ENCODE measurements around the gene MRPS27. TPM values are rescaled to one million over a fixed set of nuclear protein-coding genes. Genes with fewer than 3 reads are reported as not detected.

Gene MRPS27
- total and polyA plus RNA-seq, 2 of the 4 experiments (the other 2 are of a cell fraction): 46.9 to 90.5 TPM

DNA sequence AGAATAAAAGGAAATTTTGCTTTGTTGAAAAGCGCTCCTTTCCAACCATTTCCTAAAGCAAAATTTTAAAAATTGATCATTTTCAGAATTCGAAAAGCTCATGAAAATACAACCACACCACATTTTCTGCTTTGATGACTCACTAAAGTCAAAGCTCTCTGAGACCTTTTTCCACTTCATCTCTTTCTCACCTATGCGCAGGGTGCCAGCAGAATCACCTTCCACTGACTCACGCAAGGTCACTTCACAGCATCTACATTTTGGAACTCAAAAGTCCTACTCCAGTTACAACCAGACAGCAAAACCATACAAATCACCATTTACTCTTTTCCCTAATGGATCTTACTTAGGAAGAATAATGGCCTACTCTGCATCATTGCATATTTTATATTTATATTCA lies 106.6 kb downstream of the MRPS27 start:
- Histone ChIP-seq H3K79me1 (ENCODE audit: low read depth in 1 of 2, low read length in 2 of 2) (peaks cover 0 to 21% of the 10 kb centered on the region in 2 experiments; a peak in 2 of 4 replicates), H3K9me1 (ENCODE audit: insufficient read depth, low read length) (peaks cover 10% of the 10 kb centered on the region; the same call in 1 of the 2 replicates), H3K4ac (ENCODE audit: low read depth, low read length) (no peak overlapping the region), H4K8ac (ENCODE audit: low read depth in 2 of 2, low read length in 2 of 2) (no peak overlapping the region), H3K9me3 (ENCODE audit: control insufficient read depth, insufficient read depth, low read length) (no peaks in the 10 kb centered on the region), H2BK20ac (ENCODE audit: low read depth, low read length) (no peak overlapping the region), H3K27ac (ENCODE audit: insufficient read depth, low read length) (no peak overlapping the region), H3K4me2 (ENCODE audit: low read depth, low read length) (no peak overlapping the region), H4K5ac (ENCODE audit: low read depth, low read length) (no peak overlapping the region), H4K20me1 (ENCODE audit: insufficient read depth, low read length) (no peaks in the 10 kb centered on the region), H3K4me1 (ENCODE audit: control insufficient read depth, insufficient read depth, low read length) (peaks cover 19% of the 10 kb centered on the region), H3K18ac (ENCODE audit: low read depth, low read length) (no peak overlapping the region), H3K36me3 (ENCODE audit: control insufficient read depth, insufficient read depth, low read length) (peaks cover 8% of the 10 kb centered on the region), H2BK15ac (ENCODE audit: low read depth, low read length) (no peak overlapping the region), H2BK5ac (ENCODE audit: low read depth, low read length, poor library complexity, severe bottlenecking) (no peak overlapping the region), H2AK5ac (ENCODE audit: low read depth, low read length) (no peak overlapping the region), H2AFZ (replicated peaks; ENCODE audit: low read length, poor library complexity) (no peak overlapping the region), H3K27me3 (ENCODE audit: control insufficient read depth, insufficient read depth, low read length) (no peaks in the 10 kb centered on the region), H3K9ac (ENCODE audit: low read depth, low read length) (no peak overlapping the region), H4K91ac (ENCODE audit: insufficient read depth, low read depth, low read length) (no peak overlapping the region), H3K23ac (ENCODE audit: low read depth, low read length) (no peak overlapping the region), H3K56ac (ENCODE audit: extremely low read depth, insufficient read depth, low read length) (no peak overlapping the region), H3K4me3 (ENCODE audit: insufficient read depth, low read depth, low read length) (no peak overlapping the region), H2AK9ac (replicated peaks; ENCODE audit: low read depth, low read length, poor library complexity) (no peak overlapping the region), H3K14ac (replicated peaks; ENCODE audit: low read depth, low read length) (no peak overlapping the region), H2BK120ac (ENCODE audit: low read depth, low read length) (no peak overlapping the region)
- intact Hi-C loops (cut with micrococcal nuclease) (no loop called here), dilution Hi-C loops (cut with HindIII; ENCODE audit: low sequenced_read_pairs, unreplicated experiment) (no loop called here), in situ Hi-C loops (cut with MboI; ENCODE audit: low sequenced_read_pairs) (no loop called here)
- ATAC-seq (ENCODE audit: low read depth): no peak
- no CpG with 5 or more reads among the region's 4 CpGs for WGBS, 2 experiments (ENCODE audit: extremely low coverage in 2 of 2, insufficient read length in 1 of 2)
- TF ChIP-seq RFX5 (IDR thresholded peaks at IDR 0.05; ENCODE audit: low read depth, low read length): no peak
- TF ChIP-seq CEBPB (IDR thresholded peaks at IDR 0.05; ENCODE audit: low read depth, low read length): no peak
- no peak for TF ChIP-seq MAZ (IDR thresholded peaks at IDR 0.05; ENCODE audit: borderline replicate concordance, low read depth, low read length)
- no peak for TF ChIP-seq NFE2L2 (IDR thresholded peaks at IDR 0.05; ENCODE audit: low read depth, low read length)
- no peak for TF ChIP-seq CHD1 (IDR thresholded peaks at IDR 0.05; ENCODE audit: low read depth, low read length)
- no peak for TF ChIP-seq POLR2A (IDR thresholded peaks at IDR 0.05; ENCODE audit: low read depth, low read length)
- no peak for TF ChIP-seq RCOR1 (IDR thresholded peaks at IDR 0.05; ENCODE audit: insufficient replicate concordance, low read length)
- TF ChIP-seq BHLHE40 (IDR thresholded peaks at IDR 0.05; ENCODE audit: low read depth, low read length): no peak
- DNase-seq: no peak
- ChIA-PET CTCF (interaction anchor here (0.6 kb wide), 1 partner anchor 393 kb away, joined by 4 read pairs; no protein-coding TSS in a partner anchor), POLR2A (ENCODE audit: unreplicated experiment) (interaction anchor here (1.0 kb wide), 1 partner anchor 47 kb away, joined by 3 read pairs; no protein-coding TSS in a partner anchor)
- no TSS peak for BruUV-seq (replicated peaks)
